GM18520 (cell line): ENCODE results near the gene LAMTOR3.
"Not testable (repeated sequence)": the region's sequence is repeated elsewhere in the genome, so short reads cannot be mapped to it uniquely, and the experiment has no call there.

ENCODE experiments used
- ATAC-seq: cut with Tn5 transposase; IDR thresholded peaks from one replicate; pipeline ENCODE4 v1.9.1; 2021; ENCODE audit not compliant: unreplicated experiment

LAMTOR3 gene

GRCh38 chr4:99833756-99834155 lies 60.5 kb downstream of the LAMTOR3 start:
- no peak for ATAC-seq

GRCh38 chr4:99832758-99833157 lies 61.5 kb downstream of the LAMTOR3 start:
- ATAC-seq, result no peak

DNA sequence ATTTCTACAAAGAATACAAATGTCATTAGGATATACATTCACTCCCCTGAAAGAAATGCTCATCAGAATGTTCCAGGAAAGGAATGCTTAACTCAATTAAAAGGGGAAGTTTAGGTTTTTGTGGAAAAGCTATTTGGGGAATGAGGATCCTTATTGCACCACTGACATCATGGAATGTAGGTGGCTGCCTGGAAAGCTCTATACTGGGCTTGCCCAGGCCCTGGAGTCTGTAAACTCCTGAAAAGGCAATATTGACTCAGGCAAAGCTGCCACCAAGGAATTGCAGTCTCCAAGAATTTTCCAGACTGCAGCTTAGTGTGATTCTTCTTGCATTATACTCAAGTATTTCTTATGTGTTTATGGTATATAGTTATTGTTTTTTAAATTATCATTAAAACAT lies 61.9 kb downstream of the LAMTOR3 start:
- no peak for ATAC-seq

- ATAC-seq, result not testable (repeated sequence)
Observed at GRCh38 chr4:99830051-99830450, 64.2 kb downstream of the LAMTOR3 start.

- no peak for ATAC-seq
Observed at GRCh38 chr4:99828477-99828876, 65.8 kb downstream of the LAMTOR3 start.
